Ovary (tissue), 9 donors: ENCODE measurements around the gene OSBPL3. TPM values are rescaled to one million over a fixed set of nuclear protein-coding genes. Genes with fewer than 3 reads are reported as not detected.

Experiments used
- DNase-seq, 5 donors: peaks; one replicate each; pipeline ENCODE4 v3.0.0-alpha.2; 2019 to 2020
- H3K27ac ChIP-seq, 2 donors: fragments of 200-600 bp; one replicate each; pipeline versions ENCODE4 v1.5.1 to v1.8.0; 2019 to 2022
- H3K27me3 ChIP-seq: fragments of 200-600 bp; one replicate; pipeline ENCODE4 v1.8.0; 2022
- H3K36me3 ChIP-seq: fragments of 200-600 bp; sonication (generic); one replicate; pipeline ENCODE4 v1.5.1; 2019
- H3K4me1 ChIP-seq: one replicate; pipeline ENCODE4 v1.8.1; 2013; ENCODE audit warnings: mild to moderate bottlenecking, moderate library complexity; ENCODE audit not compliant: insufficient read depth
- H3K4me3 ChIP-seq: fragments of 200-600 bp; sonication (generic); one replicate; pipeline ENCODE4 v1.5.1; 2017
- H3K9me3 ChIP-seq, 2 donors: fragments of 200-600 bp in 1 of 2; sonication (generic) in 1 of 2; one replicate each; pipeline versions ENCODE4 v1.5.1 to v1.8.1; 2013 to 2019; ENCODE audit warnings: mild to moderate bottlenecking in 1 of 2, moderate library complexity in 1 of 2
- CTCF ChIP-seq, 3 donors: fragments of 450-650 bp in 2 of 3; fragments of 200-600 bp in 1 of 3; IDR thresholded peaks; one replicate each; pipeline versions ENCODE4 v1.5.1 to v1.8.0; 2016 to 2022; ENCODE audit warnings: antibody characterized with exemption in 3 of 3, mild to moderate bottlenecking in 1 of 3
- EP300 ChIP-seq: sonication (generic); formaldehyde crosslinking; IDR thresholded peaks from one replicate; pipeline ENCODE4 v1.6.1; 2017; ENCODE audit warnings: antibody characterized with exemption
- POLR2A ChIP-seq: fragments of 450-650 bp; IDR thresholded peaks from one replicate; pipeline ENCODE4 v1.6.1; 2017; ENCODE audit warnings: antibody characterized with exemption, mild to moderate bottlenecking, moderate library complexity
- WGBS, 3 donors: extraction: QIAGEN DNeasy Blood & Tissue Kit in 1 of 3; methylation state at CpG; one replicate each; pipeline versions ENCODE4 v1.1.5 to v1.1.7; 2013 to 2017; 5-methylcytosine and 5-hydroxymethylcytosine counted together
- intact Hi-C, 4 donors: fragments of 100-400 bp; cut with DNase I; formaldehyde crosslinking; loops; one replicate each; pipeline versions ENCODE4 v1.11.0 to v1.15.1; 2022 to 2023
- polyA plus RNA-seq, 2 donors: library from polyadenylated mRNA; stranded (reverse); fragments of 200-250 nt in 1 of 2; fragments of 350-450 nt in 1 of 2; fragmentation: Illumina TruSeq in 1 of 2; extraction: RNeasy Lipid Tissue Mini Kit (QIAGEN cat#74804) in 1 of 2; gene quantifications; one replicate each; pipeline ENCODE4 v1.2.3, GENCODE V29; 2013 to 2014
- total RNA-seq, 7 donors: library from RNA; depleted of rRNA in 2 of 7; stranded (reverse); fragments of >200 nt in 2 of 7; fragmentation: NEBNext Ultra II Directional in 3 of 7; extraction: Animal tissue kit (Norgen Biotek cat#: 25700) in 3 of 7; gene quantifications; one replicate each; pipeline versions ENCODE4 v1.1.0 to v1.2.4, GENCODE V29; 2016 to 2023
- donor health status: DM: no; HTN: no; CAD: no; lungs with moderate emphysema.
- donor health status: DM: no; HTN: no; CAD: no.
- donor health status: Bipolar disorder and iron deficiency.
- donor health status: DM: yes; HTN: yes; CAD: no.
- donor health status: DM: no; HTN: no; CAD: no.
- donor health status: DM: yes; HTN: yes; CAD: no.

The OSBPL3 gene
- total and polyA plus RNA-seq, 9 donors: 6.0 to 29.1 (median 13.1) TPM

DNA sequence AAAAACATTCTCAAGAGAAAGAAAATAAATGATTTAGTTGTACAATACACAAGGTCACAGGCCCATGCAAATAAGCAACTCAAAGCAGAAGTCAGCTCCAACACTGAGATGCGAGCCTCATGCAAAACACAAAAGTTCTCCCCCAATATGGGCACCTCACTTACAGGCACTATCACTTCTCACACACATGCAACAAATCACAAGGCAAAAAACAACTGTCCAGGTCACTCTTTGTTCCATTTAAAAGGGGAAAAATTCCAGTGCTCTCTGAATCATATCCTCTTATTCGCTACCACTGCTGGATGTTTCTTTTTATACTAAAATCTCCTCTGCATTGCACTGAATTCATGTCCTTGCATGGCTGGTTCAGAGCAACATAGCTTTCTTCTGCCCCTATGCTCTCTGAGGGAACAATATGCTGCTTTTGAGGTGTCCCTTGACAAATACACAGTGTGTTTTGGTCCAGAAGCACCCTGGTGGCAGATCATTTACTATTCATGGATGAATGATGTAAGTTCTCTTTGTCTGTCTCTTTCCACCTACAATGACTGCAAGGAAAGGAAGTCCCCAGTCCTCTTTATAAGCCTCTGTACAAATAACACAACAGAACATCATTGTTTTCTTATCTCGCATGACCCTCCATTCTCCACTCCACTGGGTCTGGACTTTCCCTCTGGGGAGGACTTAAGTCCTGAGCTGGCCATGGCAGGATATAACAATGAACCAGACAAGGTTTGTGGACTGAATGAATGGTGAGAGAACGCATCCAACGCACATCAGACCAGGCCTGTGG lies 137.3 kb downstream of the OSBPL3 start:
- intact Hi-C loops: no loop called here
- TF ChIP-seq CTCF (IDR thresholded peaks at IDR 0.05) (no peak), POLR2A (no peak), EP300 (no peak)
- Histone ChIP-seq H3K4me1 (no peaks in the 10 kb centered on the region), H3K27me3 (no peaks in the 10 kb centered on the region), H3K36me3 (no peaks in the 10 kb centered on the region), H3K4me3 (no peak overlapping the region), H3K9me3 (no peaks in the 10 kb centered on the region), H3K27ac (no peak overlapping the region)
- WGBS, 3 donors: 89 to 94% (median 93%) methylated on average over 5 of the region's 5 CpGs
- DNase-seq: no peak

DNA sequence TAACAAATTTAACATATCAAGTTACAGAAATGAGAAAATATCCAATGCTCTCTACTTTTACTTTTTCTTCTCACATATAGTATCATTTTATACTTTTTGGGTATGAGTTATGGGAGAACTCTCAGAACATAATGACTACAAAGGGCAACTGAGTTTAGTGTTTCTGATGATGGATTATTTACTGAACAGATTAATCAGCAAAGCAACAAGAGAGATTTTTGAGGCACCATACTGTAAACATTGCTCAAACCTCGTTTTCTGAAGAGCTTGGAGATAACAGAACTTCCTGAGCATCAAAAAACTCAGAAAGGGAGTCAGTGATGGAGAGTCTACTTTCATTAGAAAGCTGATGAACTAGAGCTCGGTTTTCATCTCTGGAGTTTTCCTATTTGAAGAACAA lies 137.9 kb downstream of the OSBPL3 start:
- intact Hi-C loops: no loop called here
- DNase-seq: no peak
- H3K4me1 ChIP-seq: no peaks in the 10 kb centered on the region
- H3K9me3 ChIP-seq: no peaks in the 10 kb centered on the region
- H3K27me3 ChIP-seq: no peaks in the 10 kb centered on the region
- no peak overlapping the region for H3K27ac ChIP-seq
- TF ChIP-seq CTCF (IDR thresholded peaks at IDR 0.05): no peak
- no peak for TF ChIP-seq EP300
- TF ChIP-seq POLR2A: no peak
- no peaks in the 10 kb centered on the region for H3K36me3 ChIP-seq
- WGBS, 3 donors: 43 to 50% (median 48%) methylated on average over 2 of the region's 2 CpGs
- H3K4me3 ChIP-seq: no peak overlapping the region

- no peak for TF ChIP-seq CTCF (IDR thresholded peaks at IDR 0.05)
- TF ChIP-seq POLR2A: no peak
- TF ChIP-seq EP300: no peak
- no peak overlapping the region for H3K4me3 ChIP-seq
- DNase-seq: no peak
- H3K4me1 ChIP-seq: no peaks in the 10 kb centered on the region
- H3K36me3 ChIP-seq: no peaks in the 10 kb centered on the region
- H3K9me3 ChIP-seq: no peaks in the 10 kb centered on the region
- intact Hi-C loops: no loop called here
- no peaks in the 10 kb centered on the region for H3K27me3 ChIP-seq
- no peak overlapping the region for H3K27ac ChIP-seq
Observed at GRCh38 chr7:24840563-24840962, 139.4 kb downstream of the OSBPL3 start.

- Histone ChIP-seq H3K4me1 (no peaks in the 10 kb centered on the region), H3K9me3 (no peaks in the 10 kb centered on the region), H3K36me3 (no peaks in the 10 kb centered on the region), H3K4me3 (no peak overlapping the region), H3K27me3 (no peaks in the 10 kb centered on the region), H3K27ac (no peak overlapping the region)
- DNase-seq: no peak
- TF ChIP-seq EP300 (no peak), CTCF (IDR thresholded peaks at IDR 0.05) (no peak), POLR2A (no peak)
- intact Hi-C loops: no loop called here
- WGBS, 3 donors: 94 to 100% (median 96%) methylated on average over 2 of the region's 2 CpGs
Observed at GRCh38 chr7:24836084-24836483, 143.9 kb downstream of the OSBPL3 start.
